Colonic mucosa (tissue), 4 donors: ENCODE results near the gene CD160. TPM values are rescaled to one million over a fixed set of nuclear protein-coding genes. Genes with fewer than 3 reads are reported as not detected.

Experiments
- DNase-seq: peaks from one replicate; pipeline ENCODE4 v3.0.0-alpha.2; 2020
- H3K27ac ChIP-seq: fragments of 200-600 bp; one replicate; pipeline ENCODE4 v1.8.0; 2021
- H3K27me3 ChIP-seq: fragments of 200-600 bp; one replicate; pipeline ENCODE4 v1.8.0; 2021
- H3K36me3 ChIP-seq: fragments of 200-600 bp; one replicate; pipeline ENCODE4 v1.8.0; 2021
- H3K4me1 ChIP-seq: fragments of 200-600 bp; one replicate; pipeline ENCODE4 v1.8.0; 2021; ENCODE audit warnings: mild to moderate bottlenecking
- H3K4me3 ChIP-seq: fragments of 200-600 bp; one replicate; pipeline ENCODE4 v1.8.0; 2021
- H3K9ac ChIP-seq, 2 donors: one replicate each; pipeline ENCODE4 v1.7.0; 2013; ENCODE audit warnings: control low read depth in 2 of 2, low read depth in 2 of 2, low read length in 2 of 2
- H3K9me3 ChIP-seq: fragments of 200-600 bp; one replicate; pipeline ENCODE4 v1.8.0; 2021
- intact Hi-C: fragments of 100-400 bp; cut with DNase I; formaldehyde crosslinking; loops from one replicate; pipeline ENCODE4 v1.14.1; 2022
- total RNA-seq, 2 donors: library from RNA; stranded (reverse); fragmentation: NEBNext Ultra II Directional in 1 of 2; extraction: Animal tissue kit (Norgen Biotek cat#: 25700) in 1 of 2; gene quantifications; one replicate each; pipeline ENCODE4 v1.2.1, GENCODE V29; 2021
- TF ChIP-seq, protein P1 (sequence below): fragments of 200-600 bp; IDR thresholded peaks from one replicate; pipeline ENCODE4 v1.8.0; 2022; ENCODE audit warnings: antibody characterized with exemption, mild to moderate bottlenecking
- donor health status: healthy.
- donor health status: DM: no; HTN: no; CAD: no.
- donor health status: DM: no; HTN: no; CAD: no.

Gene CD160
- total RNA-seq, 2 donors from 2014 or later, result 0.25 to 0.61 TPM

DNA sequence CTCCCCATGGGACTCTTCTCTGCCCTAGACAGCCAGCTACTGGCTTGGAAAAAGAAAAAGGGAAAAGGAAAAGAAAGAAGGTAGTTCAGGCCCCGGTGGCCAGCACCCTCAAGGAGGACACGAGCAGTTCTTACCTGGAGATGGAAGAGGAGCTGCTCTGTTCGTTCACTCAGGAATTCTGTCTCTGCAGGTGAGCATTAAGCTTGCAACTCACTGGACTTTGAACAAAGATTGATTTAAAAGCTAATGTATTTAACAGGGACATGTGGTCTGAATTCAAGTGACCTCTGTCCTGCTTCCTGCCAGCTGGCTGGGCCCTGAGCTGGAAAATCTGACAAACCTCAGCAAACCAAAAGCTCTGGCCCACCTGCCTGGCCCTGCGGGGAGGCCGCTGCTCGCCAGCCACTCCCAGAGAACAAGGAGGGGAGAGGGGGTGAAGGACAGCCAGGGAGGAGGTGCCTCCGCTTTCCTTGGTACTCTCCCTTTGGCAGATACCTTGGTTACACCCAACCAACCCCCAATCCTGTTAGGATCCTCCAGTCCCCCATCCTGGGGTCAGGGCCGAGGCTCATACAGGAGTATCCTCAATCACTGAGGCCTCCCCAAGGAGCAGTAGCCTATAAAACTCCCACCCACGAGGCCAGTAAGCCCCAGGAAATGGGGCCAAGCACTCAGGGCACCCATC, 12.0 kb upstream of the CD160 start, which contains the start of gene PDZK1:
PDZK1 (minus strand) TSS at position 186 of the 685 bp plus-strand sequence. CDS start 19,347 bp downstream, outside the sequence.
- Histone ChIP-seq H3K36me3 (no peaks in the 10 kb centered on the region), H3K4me1 (no peaks in the 10 kb centered on the region), H3K9me3 (no peaks in the 10 kb centered on the region), H3K27me3 (no peaks in the 10 kb centered on the region), H3K4me3 (no peak within 1 kb of the TSS), H3K9ac (peak within 1 kb of the TSS in 1 of 2 donors; percentile 19), H3K27ac (no peak within 1 kb of the TSS)
- TF ChIP-seq, protein P1, sequence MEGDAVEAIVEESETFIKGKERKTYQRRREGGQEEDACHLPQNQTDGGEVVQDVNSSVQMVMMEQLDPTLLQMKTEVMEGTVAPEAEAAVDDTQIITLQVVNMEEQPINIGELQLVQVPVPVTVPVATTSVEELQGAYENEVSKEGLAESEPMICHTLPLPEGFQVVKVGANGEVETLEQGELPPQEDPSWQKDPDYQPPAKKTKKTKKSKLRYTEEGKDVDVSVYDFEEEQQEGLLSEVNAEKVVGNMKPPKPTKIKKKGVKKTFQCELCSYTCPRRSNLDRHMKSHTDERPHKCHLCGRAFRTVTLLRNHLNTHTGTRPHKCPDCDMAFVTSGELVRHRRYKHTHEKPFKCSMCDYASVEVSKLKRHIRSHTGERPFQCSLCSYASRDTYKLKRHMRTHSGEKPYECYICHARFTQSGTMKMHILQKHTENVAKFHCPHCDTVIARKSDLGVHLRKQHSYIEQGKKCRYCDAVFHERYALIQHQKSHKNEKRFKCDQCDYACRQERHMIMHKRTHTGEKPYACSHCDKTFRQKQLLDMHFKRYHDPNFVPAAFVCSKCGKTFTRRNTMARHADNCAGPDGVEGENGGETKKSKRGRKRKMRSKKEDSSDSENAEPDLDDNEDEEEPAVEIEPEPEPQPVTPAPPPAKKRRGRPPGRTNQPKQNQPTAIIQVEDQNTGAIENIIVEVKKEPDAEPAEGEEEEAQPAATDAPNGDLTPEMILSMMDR, result no peak
- intact Hi-C loops, result no loop called here
- no peak for DNase-seq

DNA sequence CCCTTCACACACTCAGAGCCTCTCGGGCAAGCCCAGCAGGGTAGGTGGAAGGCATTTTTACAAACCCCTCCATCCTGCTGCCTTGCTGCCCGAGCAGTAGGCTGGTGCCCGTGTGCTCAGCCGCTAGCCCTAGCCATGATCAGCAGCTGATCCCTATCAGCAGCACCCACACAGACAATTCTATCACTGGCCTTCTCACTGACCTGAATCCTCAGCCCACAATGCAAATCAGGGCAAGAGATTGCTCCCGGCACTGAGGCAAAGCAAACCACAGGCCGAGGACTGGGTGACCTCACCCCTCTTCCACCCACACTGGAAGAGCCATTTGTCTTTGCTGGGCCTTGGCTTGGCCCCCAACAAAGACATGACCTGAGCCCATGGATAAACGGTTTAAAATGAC, 11.2 kb upstream of the CD160 start:
- H3K9me3 ChIP-seq, result no peaks in the 10 kb centered on the region
- no peak overlapping the region for H3K27ac ChIP-seq
- intact Hi-C loops, result no loop called here
- H3K4me3 ChIP-seq, result no peak overlapping the region
- no peaks in the 10 kb centered on the region for H3K27me3 ChIP-seq
- no peaks in the 10 kb centered on the region for H3K4me1 ChIP-seq
- no peaks in the 10 kb centered on the region for H3K36me3 ChIP-seq
- DNase-seq, result no peak
- no peak overlapping the region for H3K9ac ChIP-seq
- TF ChIP-seq, protein P1, result no peak

GRCh38 chr1:145710291-145711027, 8.8 kb upstream of the CD160 start:
- Histone ChIP-seq H3K4me1 (no peaks in the 10 kb centered on the region), H3K27me3 (no peaks in the 10 kb centered on the region), H3K27ac (no peak overlapping the region)

DNA sequence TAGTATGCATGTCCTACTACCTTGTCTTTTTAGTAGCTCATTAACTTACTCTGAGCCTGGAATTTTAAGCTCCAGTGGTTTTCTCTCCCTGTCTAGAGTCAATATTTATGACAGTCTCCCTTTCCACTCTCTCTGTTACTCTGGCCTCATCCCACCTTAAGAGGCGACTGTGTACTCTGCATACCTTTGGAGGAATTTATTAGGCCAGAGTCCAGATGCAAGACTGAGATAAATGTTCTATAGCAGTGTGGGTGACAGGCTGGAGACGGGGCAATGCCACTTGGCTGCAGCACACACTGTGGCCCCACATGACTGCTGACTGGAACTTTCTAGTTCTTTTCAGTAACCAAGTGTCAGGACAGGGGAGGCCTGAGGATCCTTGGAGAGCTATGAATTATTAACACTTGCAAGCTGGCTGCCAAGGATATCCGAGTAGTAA, 8.1 kb upstream of the CD160 start:
- H3K36me3 ChIP-seq, result no peaks in the 10 kb centered on the region
- no peaks in the 10 kb centered on the region for H3K9me3 ChIP-seq
- intact Hi-C loops, result no loop called here
- no peaks in the 10 kb centered on the region for H3K27me3 ChIP-seq
- peak; percentile 25 for DNase-seq
- H3K4me3 ChIP-seq, result no peak overlapping the region
- H3K9ac ChIP-seq, result no peak overlapping the region
- TF ChIP-seq, protein P1, result no peak
- H3K27ac ChIP-seq, result no peak overlapping the region
- H3K4me1 ChIP-seq, result no peaks in the 10 kb centered on the region

More at GRCh38 chr1:145710291-145711027, 8.8 kb upstream of the CD160 start:
- H3K9me3 ChIP-seq, result no peaks in the 10 kb centered on the region
- H3K9ac ChIP-seq, result no peak overlapping the region
- TF ChIP-seq, protein P1, result no peak
- DNase-seq, result no peak
- H3K36me3 ChIP-seq, result no peaks in the 10 kb centered on the region
- intact Hi-C loops, result no loop called here
- H3K4me3 ChIP-seq, result no peak overlapping the region

DNA sequence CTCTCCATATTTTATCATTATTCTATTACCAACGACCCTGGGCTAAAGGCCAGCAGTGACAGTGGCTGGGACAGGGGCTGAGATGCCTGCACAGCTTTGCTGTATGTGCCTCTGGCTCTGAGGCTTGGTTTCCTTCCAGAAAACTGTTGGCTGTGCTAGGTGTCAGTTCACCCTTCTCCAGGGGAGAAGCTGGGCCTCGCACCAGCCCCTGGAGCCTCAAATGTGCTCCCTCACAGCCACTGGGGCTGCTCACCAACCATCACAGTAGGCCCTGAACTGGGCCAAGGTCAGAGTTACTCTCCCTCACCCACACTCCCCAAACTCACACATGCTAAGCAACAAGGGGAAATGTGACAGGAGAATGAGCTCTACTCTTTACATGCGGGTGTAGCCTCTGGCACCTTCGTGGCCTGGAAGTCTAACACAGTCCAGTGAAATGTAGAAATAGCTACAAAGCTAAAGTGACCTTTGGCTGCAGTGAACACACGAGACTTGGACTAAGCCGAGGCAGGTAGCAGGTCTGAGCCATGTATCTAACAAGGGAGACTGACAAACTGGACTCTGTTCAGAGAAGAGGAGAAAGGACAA, 4.7 kb upstream of the CD160 start:
- H3K27me3 ChIP-seq, result no peaks in the 10 kb centered on the region
- no peaks in the 10 kb centered on the region for H3K36me3 ChIP-seq
- intact Hi-C loops, result no loop called here
- no peak overlapping the region for H3K27ac ChIP-seq
- DNase-seq, result no peak
- TF ChIP-seq, protein P1, result no peak
- H3K9me3 ChIP-seq, result no peaks in the 10 kb centered on the region
- H3K4me3 ChIP-seq, result no peak overlapping the region
- H3K4me1 ChIP-seq, result no peaks in the 10 kb centered on the region
- no peak overlapping the region for H3K9ac ChIP-seq
